Liver (tissue), 9 donors: ENCODE data around the gene OTOP3. TPM values are rescaled to one million over a fixed set of nuclear protein-coding genes. Genes with fewer than 3 reads are reported as not detected.

ENCODE experiments used
- DNase-seq: peaks from one replicate; pipeline ENCODE4 v3.0.0-alpha.2; 2017; ENCODE audit warnings: low spot score
- H3K27ac ChIP-seq, 2 donors: one replicate each; pipeline ENCODE4 v1.7.0; 2013; ENCODE audit warnings: inconsistent platforms in 2 of 2, low read length in 2 of 2, control low read depth in 1 of 2, low read depth in 1 of 2, mild to moderate bottlenecking in 1 of 2
- H3K27me3 ChIP-seq, 4 donors: one replicate each; pipeline versions ENCODE4 v1.6.1 to v1.7.0; 2013; ENCODE audit warnings: low read length in 3 of 4, inconsistent platforms in 1 of 4, mild to moderate bottlenecking in 1 of 4, moderate library complexity in 1 of 4; ENCODE audit not compliant: control insufficient read depth in 4 of 4, insufficient read depth in 4 of 4
- H3K36me3 ChIP-seq, 4 donors: one replicate each; pipeline versions ENCODE4 v1.6.1 to v1.7.0; 2013; ENCODE audit warnings: low read length in 3 of 4, mild to moderate bottlenecking in 3 of 4, low read depth in 1 of 4, moderate library complexity in 1 of 4; ENCODE audit not compliant: control insufficient read depth in 4 of 4, insufficient read depth in 3 of 4
- H3K4me1 ChIP-seq, 4 donors: one replicate each; pipeline versions ENCODE4 v1.6.1 to v1.7.0; 2013; ENCODE audit warnings: low read length in 3 of 4, mild to moderate bottlenecking in 3 of 4, moderate library complexity in 1 of 4; ENCODE audit not compliant: control insufficient read depth in 4 of 4, insufficient read depth in 4 of 4
- H3K4me3 ChIP-seq, 3 donors: one replicate each; pipeline versions ENCODE4 v1.6.1 to v1.7.0; 2013; ENCODE audit warnings: low read length in 3 of 3, control low read depth in 1 of 3, low read depth in 1 of 3, mild to moderate bottlenecking in 1 of 3
- H3K9ac ChIP-seq, 2 donors: one replicate each; pipeline ENCODE4 v1.7.0; 2013; ENCODE audit warnings: low read length in 2 of 2, mild to moderate bottlenecking in 2 of 2, moderate library complexity in 2 of 2, control low read depth in 1 of 2, low read depth in 1 of 2
- H3K9me3 ChIP-seq, 4 donors: one replicate each; pipeline versions ENCODE4 v1.6.1 to v1.7.0; 2013; ENCODE audit warnings: low read length in 3 of 4; ENCODE audit not compliant: control insufficient read depth in 4 of 4
- FOXA1 ChIP-seq: IDR thresholded peaks from 2 replicates; pipeline ENCODE4 v1.6.1; 2016; ENCODE audit warnings: antibody characterized with exemption
- FOXA2 ChIP-seq: IDR thresholded peaks from 2 replicates; pipeline ENCODE4 v1.6.1; 2016; ENCODE audit warnings: antibody characterized with exemption
- GABPA ChIP-seq, 2 donors: IDR thresholded peaks in 1 of 2; conservative IDR thresholded peaks in 1 of 2; 2 replicates each; pipeline ENCODE4 v1.6.1; 2016; ENCODE audit warnings: antibody characterized with exemption in 2 of 2, mild to moderate bottlenecking in 1 of 2, moderate library complexity in 1 of 2
- HNF4A ChIP-seq, 2 donors: conservative IDR thresholded peaks; 2 replicates each; pipeline ENCODE4 v1.6.1; 2016; ENCODE audit warnings: antibody characterized with exemption in 2 of 2, mild to moderate bottlenecking in 2 of 2
- HNF4G ChIP-seq: IDR thresholded peaks from 2 replicates; pipeline ENCODE4 v1.6.1; 2016; ENCODE audit warnings: antibody characterized with exemption
- JUND ChIP-seq, 2 donors: IDR thresholded peaks; 2 replicates each; pipeline ENCODE4 v1.6.1; 2016; ENCODE audit warnings: antibody characterized with exemption in 2 of 2
- NR2F2 ChIP-seq: IDR thresholded peaks from 2 replicates; pipeline ENCODE4 v1.6.1; 2016; ENCODE audit warnings: antibody characterized with exemption
- RAD21 ChIP-seq, 2 donors: IDR thresholded peaks; 2 replicates each; pipeline ENCODE4 v1.6.1; 2016; ENCODE audit warnings: antibody characterized with exemption in 2 of 2, mild to moderate bottlenecking in 2 of 2
- RXRA ChIP-seq, 2 donors: IDR thresholded peaks; 2 replicates each; pipeline ENCODE4 v1.6.1; 2017 to 2018; ENCODE audit warnings: antibody characterized with exemption in 2 of 2, mild to moderate bottlenecking in 1 of 2
- SP1 ChIP-seq: IDR thresholded peaks from 2 replicates; pipeline ENCODE4 v1.6.1; 2018; ENCODE audit warnings: antibody characterized with exemption, mild to moderate bottlenecking
- TAF1 ChIP-seq: conservative IDR thresholded peaks from 2 replicates; pipeline ENCODE4 v1.6.1; 2016; ENCODE audit warnings: antibody characterized with exemption, mild to moderate bottlenecking
- YY1 ChIP-seq: IDR thresholded peaks from 2 replicates; pipeline ENCODE4 v1.6.1; 2016; ENCODE audit warnings: antibody characterized with exemption, mild to moderate bottlenecking
- WGBS: extraction: QIAGEN DNeasy Blood & Tissue Kit; methylation state at CpG from one replicate; pipeline ENCODE4 v1.1.7; 2013; 5-methylcytosine and 5-hydroxymethylcytosine counted together
- polyA plus RNA-seq, 2 donors: library from polyadenylated mRNA; stranded (reverse) in 1 of 2; unstranded in 1 of 2; fragments of 200-250 nt in 1 of 2; fragments of >200 nt in 1 of 2; fragmentation: Nextera tagmentation in 1 of 2; extraction: Ambion mirVana in 1 of 2; gene quantifications; one replicate each; pipeline versions ENCODE4 v1.2.1 to v1.2.3, GENCODE V29; 2013 to 2015
- total RNA-seq, 2 donors: library from RNA; depleted of rRNA; stranded (reverse); fragments of >200 nt; gene quantifications; one replicate each; pipeline ENCODE4 v1.2.3, GENCODE V29; 2014
- TF ChIP-seq, protein P1 (sequence below): IDR thresholded peaks from 2 replicates; pipeline ENCODE4 v1.6.1; 2016; ENCODE audit warnings: antibody characterized with exemption
- TF ChIP-seq, protein P2 (sequence below): fragments of 150-350 bp; IDR thresholded peaks from 2 replicates; pipeline ENCODE4 v1.5.1; 2017; ENCODE audit warnings: improper control_type of control experiment, low read depth, low read length; ENCODE audit not compliant: missing input control
- TF ChIP-seq, protein P3 (sequence below): IDR thresholded peaks from 2 replicates; pipeline ENCODE4 v1.6.1; 2016; ENCODE audit warnings: antibody characterized with exemption
- TF ChIP-seq, protein P4 (sequence below): IDR thresholded peaks from 2 replicates; pipeline ENCODE4 v1.6.1; 2016; ENCODE audit warnings: antibody characterized with exemption, mild to moderate bottlenecking
- TF ChIP-seq, protein P5 (sequence below): IDR thresholded peaks from 2 replicates; pipeline ENCODE4 v1.6.1; 2016; ENCODE audit warnings: antibody characterized with exemption
- donor health status: healthy.
- donor health status: healthy.
- donor health status: healthy.
- donor health status: healthy.
- donor health status: healthy.

OTOP3 gene
- total and polyA plus RNA-seq, 4 donors = not detected

DNA sequence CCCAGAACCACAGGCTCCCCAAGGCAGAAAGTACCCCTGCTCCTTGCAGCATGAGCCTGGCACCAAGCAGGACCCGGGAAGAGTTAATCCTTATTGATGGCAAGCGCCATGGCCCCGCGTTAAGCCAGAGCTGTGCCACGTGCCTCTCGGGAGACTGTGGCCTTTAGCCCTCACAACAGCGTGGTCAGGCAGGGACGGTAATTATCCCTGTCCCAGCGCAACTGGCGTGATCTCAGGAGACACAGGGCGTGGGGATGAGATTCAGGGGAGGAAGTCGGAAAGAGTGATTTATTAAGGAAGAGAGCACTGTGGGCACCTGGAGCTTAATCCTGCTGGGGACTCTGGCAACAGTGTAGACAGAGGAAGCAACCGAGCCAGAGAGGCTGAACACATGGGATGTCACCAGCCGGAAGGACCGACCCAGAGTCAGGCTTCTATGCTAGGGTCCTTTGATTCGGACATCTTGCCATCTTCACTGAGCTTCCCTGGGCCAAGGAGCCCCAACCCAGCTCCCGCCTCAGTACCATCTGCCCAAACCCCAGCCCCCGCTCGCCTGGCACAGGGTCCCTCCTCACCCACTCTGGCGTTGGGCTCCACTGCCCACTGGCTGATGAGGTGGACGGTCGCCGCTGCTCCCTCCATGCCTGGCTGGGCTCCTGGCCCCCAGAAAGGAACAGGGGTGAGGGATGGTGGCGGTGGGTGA, 16.9 kb downstream of the OTOP3 start:
- no peak overlapping the region for H3K27ac ChIP-seq
- H3K36me3 ChIP-seq = peaks cover 0 to 2% (median 1%) of the 10 kb centered on the region in 4 donors
- TF ChIP-seq HNF4A (conservative IDR thresholded peaks at IDR 0.05) = no peak
- no peak for TF ChIP-seq FOXA1
- TF ChIP-seq TAF1 = no peak
- TF ChIP-seq SP1 = no peak
- no peak for TF ChIP-seq YY1
- TF ChIP-seq HNF4G = no peak
- TF ChIP-seq, protein P1, sequence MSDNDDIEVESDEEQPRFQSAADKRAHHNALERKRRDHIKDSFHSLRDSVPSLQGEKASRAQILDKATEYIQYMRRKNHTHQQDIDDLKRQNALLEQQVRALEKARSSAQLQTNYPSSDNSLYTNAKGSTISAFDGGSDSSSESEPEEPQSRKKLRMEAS = no peak
- TF ChIP-seq, protein P2, sequence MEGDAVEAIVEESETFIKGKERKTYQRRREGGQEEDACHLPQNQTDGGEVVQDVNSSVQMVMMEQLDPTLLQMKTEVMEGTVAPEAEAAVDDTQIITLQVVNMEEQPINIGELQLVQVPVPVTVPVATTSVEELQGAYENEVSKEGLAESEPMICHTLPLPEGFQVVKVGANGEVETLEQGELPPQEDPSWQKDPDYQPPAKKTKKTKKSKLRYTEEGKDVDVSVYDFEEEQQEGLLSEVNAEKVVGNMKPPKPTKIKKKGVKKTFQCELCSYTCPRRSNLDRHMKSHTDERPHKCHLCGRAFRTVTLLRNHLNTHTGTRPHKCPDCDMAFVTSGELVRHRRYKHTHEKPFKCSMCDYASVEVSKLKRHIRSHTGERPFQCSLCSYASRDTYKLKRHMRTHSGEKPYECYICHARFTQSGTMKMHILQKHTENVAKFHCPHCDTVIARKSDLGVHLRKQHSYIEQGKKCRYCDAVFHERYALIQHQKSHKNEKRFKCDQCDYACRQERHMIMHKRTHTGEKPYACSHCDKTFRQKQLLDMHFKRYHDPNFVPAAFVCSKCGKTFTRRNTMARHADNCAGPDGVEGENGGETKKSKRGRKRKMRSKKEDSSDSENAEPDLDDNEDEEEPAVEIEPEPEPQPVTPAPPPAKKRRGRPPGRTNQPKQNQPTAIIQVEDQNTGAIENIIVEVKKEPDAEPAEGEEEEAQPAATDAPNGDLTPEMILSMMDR = no peak
- no peak for TF ChIP-seq GABPA (IDR thresholded peaks at IDR 0.05 in 1 of 2, conservative IDR thresholded peaks at IDR 0.05 in 1 of 2)
- no peak for TF ChIP-seq FOXA2
- TF ChIP-seq, protein P3, sequence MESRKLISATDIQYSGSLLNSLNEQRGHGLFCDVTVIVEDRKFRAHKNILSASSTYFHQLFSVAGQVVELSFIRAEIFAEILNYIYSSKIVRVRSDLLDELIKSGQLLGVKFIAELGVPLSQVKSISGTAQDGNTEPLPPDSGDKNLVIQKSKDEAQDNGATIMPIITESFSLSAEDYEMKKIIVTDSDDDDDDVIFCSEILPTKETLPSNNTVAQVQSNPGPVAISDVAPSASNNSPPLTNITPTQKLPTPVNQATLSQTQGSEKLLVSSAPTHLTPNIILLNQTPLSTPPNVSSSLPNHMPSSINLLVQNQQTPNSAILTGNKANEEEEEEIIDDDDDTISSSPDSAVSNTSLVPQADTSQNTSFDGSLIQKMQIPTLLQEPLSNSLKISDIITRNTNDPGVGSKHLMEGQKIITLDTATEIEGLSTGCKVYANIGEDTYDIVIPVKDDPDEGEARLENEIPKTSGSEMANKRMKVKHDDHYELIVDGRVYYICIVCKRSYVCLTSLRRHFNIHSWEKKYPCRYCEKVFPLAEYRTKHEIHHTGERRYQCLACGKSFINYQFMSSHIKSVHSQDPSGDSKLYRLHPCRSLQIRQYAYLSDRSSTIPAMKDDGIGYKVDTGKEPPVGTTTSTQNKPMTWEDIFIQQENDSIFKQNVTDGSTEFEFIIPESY = no peak
- no peaks in the 10 kb centered on the region for H3K4me1 ChIP-seq
- H3K27me3 ChIP-seq = no peaks in the 10 kb centered on the region
- DNase-seq = no peak
- H3K9ac ChIP-seq = no peak overlapping the region
- H3K9me3 ChIP-seq = no peaks in the 10 kb centered on the region
- 76% methylated on average over 24 of the region's 24 CpGs for WGBS
- no peak overlapping the region for H3K4me3 ChIP-seq

DNA sequence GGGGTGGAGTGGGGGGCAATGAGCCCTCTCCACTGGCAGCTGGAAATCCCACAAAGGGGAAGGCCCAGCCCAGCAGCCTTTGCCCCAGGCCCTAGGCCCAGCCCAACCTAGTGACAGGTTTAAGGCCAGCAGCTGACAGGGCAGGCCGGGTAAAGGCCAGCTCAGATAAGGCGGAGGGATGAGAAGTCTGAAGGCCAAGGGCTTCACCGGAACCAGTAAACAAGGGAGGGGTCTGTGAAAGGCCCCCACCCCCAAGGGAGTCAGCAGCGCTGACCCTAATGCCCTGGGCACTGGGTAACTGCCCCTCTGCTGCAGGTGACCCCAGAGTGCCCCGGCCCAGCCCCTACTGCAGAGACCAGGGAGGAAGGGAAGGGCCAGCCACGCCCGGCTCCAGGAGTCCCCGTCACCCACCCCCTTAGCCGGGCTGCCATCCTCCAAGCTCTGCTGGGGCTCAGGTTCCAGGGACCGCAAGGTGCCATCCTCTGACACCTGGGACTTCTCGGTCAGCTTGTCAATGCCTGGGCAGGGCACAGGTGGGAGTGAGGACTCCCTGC, 17.5 kb downstream of the OTOP3 start:
- Histone ChIP-seq H3K4me1 (no peaks in the 10 kb centered on the region), H3K9ac (no peak overlapping the region), H3K36me3 (peaks cover 0 to 2% (median 1%) of the 10 kb centered on the region in 4 donors), H3K27ac (no peak overlapping the region), H3K4me3 (no peak overlapping the region), H3K9me3 (no peaks in the 10 kb centered on the region), H3K27me3 (no peaks in the 10 kb centered on the region)
- no peak for TF ChIP-seq TAF1
- no peak for TF ChIP-seq FOXA1
- TF ChIP-seq RAD21 (IDR thresholded peaks at IDR 0.05) = no peak
- TF ChIP-seq FOXA2 = no peak
- TF ChIP-seq SP1 = no peak
- WGBS = 74% methylated on average over 11 of the region's 11 CpGs
- DNase-seq = no peak

DNA sequence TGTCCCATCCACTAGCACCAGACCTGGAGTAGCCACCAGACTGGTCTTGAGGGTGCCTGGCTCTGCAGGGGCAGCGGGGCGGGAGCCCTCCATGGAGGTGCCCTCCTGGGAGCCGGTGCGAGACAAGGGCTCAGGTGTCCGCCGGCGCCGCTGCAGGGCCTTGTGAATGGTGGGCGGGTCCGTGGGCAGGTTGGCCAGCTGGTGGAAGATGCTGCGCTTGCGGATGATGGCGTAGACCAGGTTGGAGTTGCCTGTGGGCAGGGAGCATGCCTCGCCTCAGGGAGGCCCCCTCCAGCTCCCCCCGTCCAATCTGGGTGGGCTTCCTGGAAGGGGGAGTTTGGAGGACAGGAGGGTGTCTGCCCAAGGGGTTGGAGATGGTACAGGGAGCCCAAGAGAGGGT, 18.4 kb downstream of the OTOP3 start:
- WGBS = 93% methylated on average over 15 of the region's 15 CpGs
- Histone ChIP-seq H3K4me1 (no peaks in the 10 kb centered on the region), H3K9me3 (no peaks in the 10 kb centered on the region), H3K4me3 (no peak overlapping the region), H3K9ac (no peak overlapping the region), H3K27me3 (no peaks in the 10 kb centered on the region), H3K27ac (no peak overlapping the region), H3K36me3 (peaks cover 0 to 2% (median 1%) of the 10 kb centered on the region in 4 donors)
- DNase-seq = no peak
- TF ChIP-seq JUND (IDR thresholded peaks at IDR 0.05) (no peak), NR2F2 (no peak), RXRA (IDR thresholded peaks at IDR 0.05) (no peak), RAD21 (IDR thresholded peaks at IDR 0.05) (no peak), HNF4A (conservative IDR thresholded peaks at IDR 0.05) (no peak), GABPA (IDR thresholded peaks at IDR 0.05 in 1 of 2, conservative IDR thresholded peaks at IDR 0.05 in 1 of 2) (no peak)
- TF ChIP-seq, protein P4, sequence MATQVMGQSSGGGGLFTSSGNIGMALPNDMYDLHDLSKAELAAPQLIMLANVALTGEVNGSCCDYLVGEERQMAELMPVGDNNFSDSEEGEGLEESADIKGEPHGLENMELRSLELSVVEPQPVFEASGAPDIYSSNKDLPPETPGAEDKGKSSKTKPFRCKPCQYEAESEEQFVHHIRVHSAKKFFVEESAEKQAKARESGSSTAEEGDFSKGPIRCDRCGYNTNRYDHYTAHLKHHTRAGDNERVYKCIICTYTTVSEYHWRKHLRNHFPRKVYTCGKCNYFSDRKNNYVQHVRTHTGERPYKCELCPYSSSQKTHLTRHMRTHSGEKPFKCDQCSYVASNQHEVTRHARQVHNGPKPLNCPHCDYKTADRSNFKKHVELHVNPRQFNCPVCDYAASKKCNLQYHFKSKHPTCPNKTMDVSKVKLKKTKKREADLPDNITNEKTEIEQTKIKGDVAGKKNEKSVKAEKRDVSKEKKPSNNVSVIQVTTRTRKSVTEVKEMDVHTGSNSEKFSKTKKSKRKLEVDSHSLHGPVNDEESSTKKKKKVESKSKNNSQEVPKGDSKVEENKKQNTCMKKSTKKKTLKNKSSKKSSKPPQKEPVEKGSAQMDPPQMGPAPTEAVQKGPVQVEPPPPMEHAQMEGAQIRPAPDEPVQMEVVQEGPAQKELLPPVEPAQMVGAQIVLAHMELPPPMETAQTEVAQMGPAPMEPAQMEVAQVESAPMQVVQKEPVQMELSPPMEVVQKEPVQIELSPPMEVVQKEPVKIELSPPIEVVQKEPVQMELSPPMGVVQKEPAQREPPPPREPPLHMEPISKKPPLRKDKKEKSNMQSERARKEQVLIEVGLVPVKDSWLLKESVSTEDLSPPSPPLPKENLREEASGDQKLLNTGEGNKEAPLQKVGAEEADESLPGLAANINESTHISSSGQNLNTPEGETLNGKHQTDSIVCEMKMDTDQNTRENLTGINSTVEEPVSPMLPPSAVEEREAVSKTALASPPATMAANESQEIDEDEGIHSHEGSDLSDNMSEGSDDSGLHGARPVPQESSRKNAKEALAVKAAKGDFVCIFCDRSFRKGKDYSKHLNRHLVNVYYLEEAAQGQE = no peak
- TF ChIP-seq, protein P5, sequence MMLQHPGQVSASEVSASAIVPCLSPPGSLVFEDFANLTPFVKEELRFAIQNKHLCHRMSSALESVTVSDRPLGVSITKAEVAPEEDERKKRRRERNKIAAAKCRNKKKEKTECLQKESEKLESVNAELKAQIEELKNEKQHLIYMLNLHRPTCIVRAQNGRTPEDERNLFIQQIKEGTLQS = no peak
- TF ChIP-seq, protein P2 = no peak
